HG02970 (cell line): ENCODE measurements around the gene BST1.
"Not testable (repeated sequence)": the region's sequence is repeated elsewhere in the genome, so short reads cannot be mapped to it uniquely, and the experiment has no call there.

ENCODE experiments used
- ATAC-seq: cut with Tn5 transposase; IDR thresholded peaks from one replicate; pipeline ENCODE4 v1.9.1; 2021; ENCODE audit warnings: mild to moderate bottlenecking, moderate library complexity, moderate number of reproducible peaks; ENCODE audit not compliant: unreplicated experiment, low FRiP score

The BST1 gene

DNA sequence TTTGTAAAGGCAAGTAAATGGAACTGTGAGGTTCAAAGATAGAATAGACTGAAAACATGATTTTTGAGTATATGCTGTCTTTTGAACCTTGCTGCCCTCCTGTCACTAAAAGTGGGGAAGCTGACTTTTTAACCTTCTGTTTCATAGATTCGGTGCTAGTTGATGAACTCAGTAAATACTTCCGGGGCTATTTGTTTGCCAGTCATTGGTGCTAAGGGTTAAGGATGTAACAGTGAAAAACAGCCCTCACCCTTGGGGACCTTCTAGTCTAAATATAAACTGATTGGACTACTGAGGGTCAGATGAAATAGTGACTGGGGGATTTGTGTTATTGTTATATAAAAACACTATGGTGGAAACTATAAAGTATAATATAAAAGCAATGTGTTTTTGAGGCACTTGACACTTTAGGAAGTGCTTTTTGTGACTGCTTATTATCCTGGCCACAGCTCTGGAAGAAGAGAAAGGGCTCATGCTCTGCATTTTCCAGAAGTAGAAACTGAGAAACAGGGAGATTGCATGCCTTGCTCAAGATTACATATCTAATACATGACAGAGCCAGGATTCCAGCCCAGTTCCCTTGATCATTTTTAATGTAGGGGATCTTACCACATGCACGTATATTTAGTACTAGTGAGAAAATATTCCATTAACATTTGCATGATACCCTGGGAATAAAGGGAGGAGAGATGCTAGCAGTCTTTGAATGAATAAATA, 3.9 kb downstream of the BST1 start:
- ATAC-seq = no peak

DNA sequence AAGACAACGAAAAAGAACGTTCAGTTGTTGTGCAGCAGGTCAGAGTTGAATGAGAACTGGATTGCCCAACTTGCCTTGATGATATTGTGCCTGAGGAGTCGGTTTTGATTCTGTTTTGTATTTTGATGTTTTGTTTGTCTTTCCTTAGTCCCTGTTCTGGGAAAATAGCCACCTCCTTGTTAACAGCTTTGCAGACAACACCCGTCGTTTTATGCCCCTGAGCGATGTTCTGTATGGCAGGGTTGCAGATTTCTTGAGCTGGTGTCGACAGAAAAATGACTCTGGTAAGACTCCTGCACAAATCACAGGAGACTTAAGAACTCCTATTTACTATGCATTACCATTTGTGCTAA, 4.5 kb downstream of the BST1 start:
- ATAC-seq = no peak

GRCh38 chr4:15711762-15712161, 8.9 kb downstream of the BST1 start:
- ATAC-seq = no peak

- ATAC-seq = no peak
Observed at GRCh38 chr4:15712214-15712613, 9.3 kb downstream of the BST1 start.

DNA sequence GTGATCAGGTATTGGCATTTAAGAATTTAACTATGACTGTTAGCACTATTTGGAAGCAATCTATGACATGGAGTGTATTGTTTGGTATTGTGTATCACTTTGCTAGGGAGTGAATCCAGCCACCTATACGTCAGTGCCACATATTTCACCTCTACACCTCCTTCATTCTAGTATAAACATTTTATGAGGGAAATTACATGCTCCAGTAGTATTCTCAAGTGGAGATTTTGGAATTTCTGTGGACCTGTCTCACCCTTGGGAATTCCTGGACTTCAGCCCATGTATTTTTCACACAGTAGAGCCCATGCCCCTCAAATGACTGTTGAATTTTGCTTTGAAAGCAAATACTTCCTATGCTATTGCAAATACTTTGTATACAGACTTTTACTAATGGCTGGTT, 11.3 kb downstream of the BST1 start:
- no peak for ATAC-seq

- no peak for ATAC-seq
Observed at GRCh38 chr4:15714646-15715435, 12.0 kb downstream of the BST1 start.

DNA sequence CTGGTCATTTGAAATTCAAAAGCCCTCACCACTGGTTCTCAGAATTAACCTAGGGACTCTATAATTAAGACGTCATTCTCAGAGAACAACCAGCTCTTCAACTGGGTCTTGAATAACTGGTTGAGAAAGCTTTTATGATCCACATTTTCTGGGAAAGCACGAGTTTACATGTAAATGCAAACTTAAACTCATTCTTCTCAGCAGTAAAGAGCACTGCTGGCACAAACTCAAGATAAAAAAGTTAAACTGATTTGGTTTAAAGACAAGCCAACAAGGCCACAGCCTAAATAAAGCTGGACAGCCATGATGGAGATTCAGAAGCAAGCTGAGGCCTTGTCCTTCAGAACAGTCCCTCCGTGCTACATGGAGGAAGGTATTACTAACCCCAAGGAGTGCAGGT, 13.2 kb downstream of the BST1 start:
- no peak for ATAC-seq

DNA sequence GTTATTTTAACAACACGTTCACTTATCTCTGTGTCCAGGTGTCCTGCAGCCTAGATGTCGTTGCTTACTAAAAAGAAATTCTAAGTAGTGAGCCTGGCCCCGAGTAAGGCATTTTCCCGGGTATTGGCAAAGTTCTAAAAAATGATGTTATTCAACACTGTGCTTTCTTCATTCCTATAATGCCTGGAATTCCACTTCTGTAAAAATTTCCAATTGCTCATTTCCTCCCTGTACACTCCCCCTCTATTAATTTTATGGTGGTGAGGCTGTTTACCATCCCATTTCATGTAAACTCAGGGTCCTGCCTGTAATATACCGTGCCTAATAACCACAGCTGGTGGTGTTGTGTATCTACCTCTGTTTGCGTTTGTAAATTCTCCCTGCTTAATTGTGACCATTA, 14.2 kb downstream of the BST1 start:
- no peak for ATAC-seq

DNA sequence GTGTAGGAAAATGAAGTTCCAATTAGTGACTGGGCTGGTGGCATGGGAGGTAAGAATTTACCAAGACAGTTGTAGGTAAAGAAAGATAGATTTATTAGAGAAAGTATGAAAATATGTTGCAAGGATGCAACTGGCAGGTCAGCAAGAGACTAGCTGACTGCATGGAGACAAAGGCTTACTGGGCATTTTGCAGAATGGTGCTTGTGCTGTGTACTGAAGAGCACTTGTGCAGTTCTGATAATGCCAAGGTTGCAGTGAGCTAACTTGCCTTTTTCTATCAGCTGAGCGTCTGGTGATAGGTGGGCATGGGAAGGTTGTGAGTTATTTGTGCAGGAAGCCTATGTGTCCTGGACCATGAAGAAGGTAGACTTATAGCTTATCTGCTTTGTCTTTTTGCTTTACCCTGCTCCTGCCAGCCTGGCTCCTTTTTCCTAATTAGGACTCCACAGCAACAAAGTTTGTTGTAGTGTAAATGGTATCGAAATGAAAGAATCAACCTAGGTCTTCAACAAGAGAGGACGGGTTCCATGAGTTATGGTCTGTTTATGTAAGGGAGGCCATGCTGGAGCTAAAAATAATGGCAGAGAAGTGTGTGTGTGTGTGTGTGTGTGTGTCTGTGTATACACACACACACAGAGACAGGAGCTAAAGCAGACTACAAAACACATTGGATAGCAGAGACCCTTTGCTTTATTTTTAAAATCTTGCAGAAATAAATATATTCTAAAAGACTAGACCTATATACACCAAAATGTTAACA, 15.0 kb downstream of the BST1 start:
- no peak for ATAC-seq

GRCh38 chr4:15718465-15718864, 15.6 kb downstream of the BST1 start:
- no peak for ATAC-seq

GRCh38 chr4:15718959-15719358, 16.1 kb downstream of the BST1 start:
- no peak for ATAC-seq

- ATAC-seq = no peak
Observed at GRCh38 chr4:15719506-15719905, 16.6 kb downstream of the BST1 start.

GRCh38 chr4:15720851-15721250, 18.0 kb downstream of the BST1 start:
- no peak for ATAC-seq

GRCh38 chr4:15725608-15726007, 22.7 kb downstream of the BST1 start:
- ATAC-seq = no peak

GRCh38 chr4:15729910-15730533, 27.2 kb downstream of the BST1 start:
- no peak for ATAC-seq

- not testable (repeated sequence) for ATAC-seq
Observed at GRCh38 chr4:15733061-15733460, 30.2 kb downstream of the BST1 start.

DNA sequence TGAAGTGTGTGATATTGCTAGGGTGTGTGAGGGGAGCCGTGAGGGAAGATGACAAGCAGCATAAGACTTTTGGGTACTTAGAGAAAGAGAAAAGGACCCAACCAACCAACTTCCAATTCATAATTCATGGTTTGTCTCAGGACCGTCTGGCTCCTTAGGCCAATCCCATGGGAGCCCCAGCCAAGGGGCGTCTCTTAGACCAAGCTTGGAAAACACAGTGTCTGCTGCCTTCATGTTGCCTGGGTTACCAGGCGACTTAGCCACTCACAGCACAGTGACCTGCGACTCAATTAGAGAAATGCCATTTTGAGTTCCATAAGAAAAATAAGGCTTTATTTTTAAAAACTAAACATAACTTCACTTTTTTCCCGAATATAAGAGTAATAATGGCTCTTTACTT, 32.7 kb downstream of the BST1 start:
- no peak for ATAC-seq

DNA sequence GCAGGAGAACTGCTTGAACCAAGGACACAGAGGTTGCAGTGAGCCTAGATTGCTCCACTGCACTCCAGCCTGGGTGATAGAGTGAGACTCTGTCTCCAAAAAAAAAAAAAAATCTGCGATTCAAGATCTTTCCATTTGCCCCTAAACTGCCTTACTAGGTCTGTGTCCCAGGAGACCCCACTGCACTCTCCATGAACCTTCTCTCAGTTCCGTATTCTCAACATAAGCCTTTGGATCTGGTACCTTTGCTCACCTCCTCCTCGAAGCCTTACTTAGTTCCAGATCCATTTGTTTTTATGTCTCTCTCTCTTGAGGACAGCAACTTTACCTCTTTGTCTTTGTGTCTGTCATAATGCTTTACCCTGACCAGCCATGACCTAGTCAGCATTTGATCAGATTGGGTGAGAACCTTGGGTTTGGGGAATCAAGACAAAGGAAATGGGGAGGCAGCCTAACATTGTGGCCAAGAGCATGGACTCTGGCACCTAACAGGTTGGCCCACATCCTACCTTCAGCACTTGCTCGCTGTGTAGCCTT, 33.7 kb downstream of the BST1 start:
- no peak for ATAC-seq

DNA sequence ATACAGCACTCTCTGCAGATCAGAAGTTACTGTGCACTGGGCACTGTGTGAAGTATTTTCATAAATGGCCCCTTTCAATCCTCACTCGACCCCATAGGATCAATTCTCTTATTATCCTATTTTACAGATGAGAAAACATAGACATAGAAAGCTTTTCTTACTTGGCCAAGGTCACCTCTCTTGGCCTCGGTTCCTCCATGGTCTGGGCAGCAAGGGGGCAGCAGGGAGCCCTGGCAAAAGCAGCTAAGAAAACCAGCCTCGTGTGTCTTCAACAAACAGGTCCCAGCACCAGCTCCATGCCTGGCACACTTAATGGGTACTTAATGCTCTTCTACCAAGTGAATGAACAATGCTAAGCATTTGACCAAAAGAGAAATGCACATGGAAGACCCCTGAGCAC, 34.4 kb downstream of the BST1 start:
- no peak for ATAC-seq

GRCh38 chr4:15738877-15739276, 36.0 kb downstream of the BST1 start:
- ATAC-seq = no peak
